Glomerular visceral epithelial cell (primary cell): ENCODE results near the gene PHOSPHO2.

ENCODE experiments used
- DNase-seq: peaks from one replicate; pipeline ENCODE4 v3.0.0-alpha.2; 2016; ENCODE audit errors: extremely low spot score

Gene PHOSPHO2, protein sequence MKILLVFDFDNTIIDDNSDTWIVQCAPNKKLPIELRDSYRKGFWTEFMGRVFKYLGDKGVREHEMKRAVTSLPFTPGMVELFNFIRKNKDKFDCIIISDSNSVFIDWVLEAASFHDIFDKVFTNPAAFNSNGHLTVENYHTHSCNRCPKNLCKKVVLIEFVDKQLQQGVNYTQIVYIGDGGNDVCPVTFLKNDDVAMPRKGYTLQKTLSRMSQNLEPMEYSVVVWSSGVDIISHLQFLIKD

DNA sequence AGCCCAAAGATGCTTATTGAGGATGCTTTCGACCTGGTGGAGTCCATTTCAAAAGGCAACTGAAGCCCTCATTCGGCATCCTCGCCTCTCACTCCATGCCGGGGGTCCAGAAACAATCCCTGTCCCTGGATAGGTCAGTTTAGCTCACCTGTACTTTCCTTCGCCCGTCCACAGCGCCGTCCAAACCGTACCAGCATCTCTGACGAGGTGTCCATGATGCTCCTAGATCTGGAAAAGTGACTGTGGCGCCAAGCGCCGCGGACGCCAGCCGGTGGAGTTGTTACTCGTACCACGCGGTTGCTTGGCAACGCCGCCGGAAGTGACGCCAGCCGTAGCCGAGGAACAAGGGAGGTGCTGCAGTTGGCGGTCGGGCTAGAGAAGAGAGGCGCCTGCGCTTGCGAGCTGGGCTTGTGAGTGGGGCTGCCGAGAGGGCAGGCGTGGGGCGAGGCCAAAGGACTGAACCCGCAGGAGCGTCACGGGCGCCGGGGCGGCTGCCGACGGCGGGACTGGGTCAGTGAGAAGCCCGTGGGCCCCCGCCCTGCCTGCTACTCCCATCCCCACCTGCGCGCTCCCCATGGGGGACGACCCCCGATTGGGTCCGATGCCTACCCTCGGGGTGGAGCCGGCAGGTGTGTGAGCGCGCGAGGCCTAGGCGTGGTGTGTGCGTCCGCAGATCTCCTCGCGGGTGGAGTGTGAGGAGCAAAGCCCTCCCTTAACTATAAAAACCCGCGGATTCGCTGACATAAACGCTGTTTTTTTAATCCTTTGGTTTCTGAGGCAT lies at the start of gene PHOSPHO2, which contains the start of gene CFAP210:
Gene PHOSPHO2 (plus strand): TSS at position 357 of the 781 bp plus-strand sequence. CDS start 6,503 bp downstream, outside the sequence.
Gene CFAP210 (minus strand): TSS at position 293 of the 781 bp plus-strand sequence. CDS start 78 bp downstream, at position 215.
- peak; percentile 99 for DNase-seq

DNA sequence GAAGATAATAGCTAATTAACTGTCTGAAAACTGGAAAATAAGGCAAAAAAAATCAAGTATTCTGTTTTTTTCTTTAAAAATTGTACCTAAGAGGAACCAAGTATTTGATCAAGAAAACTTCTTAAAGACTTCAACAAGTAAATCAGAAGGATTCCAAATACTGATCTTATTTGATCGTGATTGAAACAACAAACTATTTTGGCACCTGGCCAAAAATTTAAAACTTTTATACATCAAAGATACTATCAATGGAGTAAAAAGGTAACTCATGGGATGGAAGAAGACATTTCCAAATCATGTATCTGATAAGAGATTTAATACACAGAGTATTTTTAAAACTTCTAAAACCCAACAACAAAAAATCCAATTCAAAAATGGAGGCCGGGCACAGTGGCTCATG lies 46.8 kb upstream of the PHOSPHO2 start:
- no peak for DNase-seq

DNA sequence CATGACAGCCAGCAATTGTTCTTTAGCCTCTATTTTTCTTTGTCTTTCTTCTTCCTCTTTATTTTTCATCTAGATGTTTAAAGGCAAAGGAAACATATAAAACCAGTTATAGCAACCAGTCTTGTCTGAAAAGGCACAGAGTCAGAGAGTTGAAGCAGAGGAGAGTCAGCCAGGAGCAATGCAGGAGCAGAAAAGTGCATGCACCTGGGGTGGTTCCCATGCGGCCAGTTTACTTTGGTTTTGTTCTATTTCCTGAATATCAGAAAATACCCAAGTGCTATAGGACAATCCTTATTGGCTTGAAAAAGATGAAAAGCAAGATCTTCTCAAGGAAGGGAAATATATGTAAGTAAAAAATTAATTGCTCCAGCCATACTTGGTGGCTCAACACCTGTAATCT lies 45.0 kb upstream of the PHOSPHO2 start:
- DNase-seq: no peak

DNA sequence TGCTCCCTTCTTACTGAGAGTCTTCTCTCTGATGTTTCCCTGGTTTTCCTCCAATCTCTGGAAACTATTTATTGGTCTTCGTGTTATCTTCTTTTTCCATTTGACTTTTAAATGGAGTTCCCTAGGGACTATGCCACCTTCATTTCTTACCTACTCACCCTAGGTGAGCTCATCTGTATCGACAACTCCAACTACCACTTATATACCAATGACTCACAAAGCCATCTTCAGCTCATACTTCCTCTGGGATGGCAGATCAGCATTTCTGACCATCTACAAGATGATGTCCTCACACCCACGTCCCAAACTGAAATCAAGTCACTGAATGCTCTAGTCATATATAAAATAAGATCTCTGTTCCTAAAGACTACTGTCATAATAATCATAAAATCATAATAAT lies 40.6 kb upstream of the PHOSPHO2 start:
- DNase-seq: no peak

DNA sequence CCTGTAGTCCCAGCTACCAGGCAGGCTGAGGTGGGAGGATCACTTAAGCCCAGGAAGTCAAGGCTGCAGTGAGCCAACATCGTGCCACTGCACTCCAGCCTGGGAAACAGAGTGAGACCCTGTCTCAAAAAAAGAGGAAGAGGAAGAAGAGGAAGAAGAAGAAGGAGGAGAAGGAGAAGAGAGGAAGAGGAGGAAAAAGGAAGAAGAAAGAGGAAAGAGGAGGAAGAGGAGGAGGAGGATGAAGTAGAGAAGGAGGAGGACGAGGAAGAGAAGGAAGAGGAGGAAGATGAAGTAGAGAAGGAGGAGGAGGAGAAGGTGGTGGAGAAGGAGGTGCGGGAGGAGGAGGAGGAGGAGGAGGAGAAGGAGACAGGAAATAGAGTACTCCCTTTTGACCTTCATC lies 38.1 kb upstream of the PHOSPHO2 start:
- DNase-seq: no peak

DNA sequence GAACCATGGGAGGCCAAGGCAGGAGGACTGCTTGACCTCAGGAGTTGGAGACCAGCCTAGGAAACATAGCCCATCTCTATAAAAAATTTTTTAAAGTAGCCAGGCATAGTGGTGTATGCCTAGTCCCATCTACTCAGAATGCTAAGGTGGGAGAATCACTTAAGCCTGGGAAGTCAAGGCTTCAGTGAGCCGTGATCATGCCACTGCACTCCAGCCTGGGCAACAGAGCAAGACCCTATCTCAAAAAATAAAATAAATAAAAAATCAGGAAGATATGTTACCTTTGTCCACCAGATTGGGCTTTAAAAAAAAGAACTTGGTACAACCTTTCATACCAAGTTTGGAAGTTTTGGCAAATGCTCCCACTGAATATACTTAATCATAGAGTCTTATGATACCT lies 35.4 kb upstream of the PHOSPHO2 start:
- DNase-seq: no peak

DNA sequence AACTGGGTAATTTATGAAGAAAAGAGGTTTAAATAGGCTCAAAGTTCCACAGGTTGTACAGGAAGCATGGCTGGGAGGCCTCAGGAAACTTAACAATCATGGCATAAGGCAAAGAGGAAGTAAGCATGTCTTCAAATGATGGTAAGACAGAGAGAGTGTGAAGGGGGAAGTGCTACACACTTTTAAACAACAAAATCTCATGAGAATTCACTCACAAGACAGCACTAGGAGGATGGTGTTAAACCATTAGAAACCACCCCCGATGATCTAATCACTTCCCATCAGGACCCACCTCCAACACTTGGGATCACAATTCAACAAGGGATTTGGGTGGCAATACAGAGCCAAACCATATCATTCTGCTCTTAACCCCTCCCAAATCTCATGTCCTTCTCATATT lies 34.9 kb upstream of the PHOSPHO2 start:
- DNase-seq: no peak

DNA sequence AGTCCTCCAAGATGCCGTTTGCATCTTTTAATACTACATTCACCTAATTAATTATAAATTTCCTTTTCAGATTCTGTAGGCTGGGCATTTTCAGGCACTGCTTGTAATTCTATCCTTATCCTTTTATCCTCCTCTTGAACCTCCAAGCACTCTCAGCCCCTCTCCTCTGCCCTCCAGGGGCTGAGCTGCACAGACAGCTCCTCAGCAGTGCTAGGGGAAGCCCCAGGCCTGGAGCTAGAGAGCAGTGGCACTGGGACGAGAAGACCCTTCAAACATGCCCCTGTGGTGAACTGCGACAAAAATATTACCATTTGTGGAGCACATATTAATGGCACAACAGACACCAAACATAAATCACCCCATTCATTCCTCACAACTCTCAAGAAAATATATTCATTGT lies 33.0 kb upstream of the PHOSPHO2 start:
- no peak for DNase-seq

DNA sequence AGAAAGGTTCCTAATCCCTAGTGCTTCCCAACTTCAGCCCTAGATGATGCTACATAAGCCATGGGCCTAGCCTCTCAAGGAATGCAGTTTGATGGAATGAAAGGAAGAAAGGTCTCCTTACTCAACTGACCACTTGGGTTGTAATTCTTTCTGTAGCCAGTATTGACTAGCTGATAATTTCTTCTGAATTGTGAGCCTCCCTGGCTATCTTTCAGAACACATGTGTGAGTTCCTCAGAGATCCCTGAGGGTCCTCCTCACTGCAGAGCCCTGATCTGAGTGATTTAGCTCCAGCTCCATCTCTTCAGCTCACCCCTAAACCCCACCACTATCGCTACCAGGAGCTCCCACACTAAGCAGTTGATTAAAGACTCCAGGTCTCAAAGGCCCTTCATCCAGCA lies 31.5 kb upstream of the PHOSPHO2 start:
- no peak for DNase-seq

DNA sequence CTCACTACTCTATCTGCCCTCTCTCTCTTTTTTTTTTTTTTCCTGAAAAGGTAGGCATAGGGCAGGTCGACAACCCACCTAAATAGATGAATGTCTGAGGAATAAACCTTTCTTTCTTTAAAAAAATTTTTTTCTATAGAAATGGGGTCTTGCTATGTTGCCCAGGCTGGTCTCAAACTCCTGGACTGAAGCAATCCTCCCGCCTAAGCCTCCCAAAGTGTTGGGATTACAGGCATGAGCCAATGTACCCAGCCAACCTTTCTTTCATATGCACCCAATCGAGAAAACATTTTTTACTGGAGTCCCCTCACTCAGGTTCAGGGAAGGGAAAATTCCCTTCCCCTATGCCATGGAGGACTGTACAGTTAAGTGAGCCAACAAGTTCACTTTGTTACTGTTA lies 31.0 kb upstream of the PHOSPHO2 start:
- DNase-seq: no peak

DNA sequence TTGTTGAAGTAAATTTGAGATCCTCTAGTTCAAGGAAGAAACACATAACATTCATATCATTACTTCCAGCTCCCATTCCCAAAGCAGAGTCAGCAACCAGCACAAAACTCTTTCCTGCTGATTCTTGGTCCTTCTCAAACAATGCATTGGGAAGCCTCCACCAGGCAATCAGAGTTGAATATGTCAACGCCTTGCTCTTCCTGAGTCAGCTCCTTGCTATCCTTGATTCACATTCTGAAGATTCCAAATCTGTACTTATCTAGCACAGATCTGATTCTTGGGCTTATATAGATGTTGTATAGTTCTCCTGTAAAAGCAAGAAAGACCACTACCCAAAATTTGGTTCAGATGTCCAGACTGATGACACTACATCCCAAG lies 29.7 kb upstream of the PHOSPHO2 start:
- no peak for DNase-seq

DNA sequence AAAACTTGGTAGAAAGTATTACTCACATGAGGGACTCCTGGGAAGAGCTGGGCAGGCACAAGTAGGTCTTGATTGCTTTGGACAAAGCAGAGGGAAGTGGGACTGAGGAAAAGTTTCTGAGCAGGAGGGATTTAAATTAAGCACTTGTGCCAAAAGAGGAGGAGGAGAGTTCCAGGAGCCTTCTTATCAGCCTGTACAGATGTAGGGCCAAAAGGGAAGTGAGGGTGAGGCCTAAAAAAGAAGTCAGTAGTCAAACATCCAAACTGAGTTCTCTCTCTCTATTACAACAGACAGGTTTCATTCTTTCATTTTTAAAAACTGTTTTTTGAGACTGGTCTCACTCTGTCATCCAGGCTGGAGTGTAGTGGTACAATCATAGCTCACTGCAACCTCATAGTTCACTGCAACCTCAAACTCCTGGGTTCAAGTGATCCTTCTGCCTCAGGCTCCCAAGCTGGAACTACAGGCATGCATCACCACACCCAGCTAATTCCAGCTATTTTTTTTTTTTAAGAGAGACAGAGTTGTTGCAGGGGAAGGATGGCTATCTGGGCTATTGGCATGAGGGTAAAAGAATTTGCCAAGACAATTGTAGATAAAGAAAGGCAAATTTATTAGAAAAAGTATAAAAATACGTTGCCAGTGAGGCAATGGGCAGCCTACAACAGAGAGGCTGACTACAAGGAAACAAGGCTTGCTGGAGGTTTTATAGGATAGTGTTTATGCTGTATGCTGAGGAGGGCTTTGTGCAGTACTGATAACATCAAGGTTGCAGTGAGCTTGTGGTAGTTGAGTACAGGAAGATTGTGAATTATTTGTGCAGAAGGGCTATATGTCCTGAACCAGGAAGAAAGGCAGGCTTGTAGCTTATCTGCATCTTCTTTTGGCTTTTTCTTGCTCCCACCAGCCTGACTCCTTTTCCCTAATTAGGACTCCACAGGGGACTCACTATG lies 29.0 kb upstream of the PHOSPHO2 start:
- no peak for DNase-seq

DNA sequence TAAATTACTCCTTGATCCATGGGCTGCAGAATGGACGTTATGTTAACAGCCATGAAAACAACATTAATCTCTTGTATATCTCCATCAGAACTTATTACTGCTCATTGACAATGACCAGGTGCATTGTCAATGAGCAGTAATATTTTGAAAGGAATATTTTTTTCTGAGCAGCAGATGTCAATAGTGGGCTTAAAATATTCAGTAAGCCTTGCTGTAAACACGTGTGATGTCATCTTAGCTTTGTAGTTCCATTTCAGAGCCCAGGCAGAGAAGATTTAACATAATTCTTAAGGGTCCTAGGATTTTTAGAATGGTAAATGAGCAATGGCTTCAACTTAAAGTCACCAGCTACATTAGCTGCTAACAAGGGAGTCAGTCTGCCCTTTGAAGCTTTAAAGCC lies 26.7 kb upstream of the PHOSPHO2 start:
- no peak for DNase-seq

DNA sequence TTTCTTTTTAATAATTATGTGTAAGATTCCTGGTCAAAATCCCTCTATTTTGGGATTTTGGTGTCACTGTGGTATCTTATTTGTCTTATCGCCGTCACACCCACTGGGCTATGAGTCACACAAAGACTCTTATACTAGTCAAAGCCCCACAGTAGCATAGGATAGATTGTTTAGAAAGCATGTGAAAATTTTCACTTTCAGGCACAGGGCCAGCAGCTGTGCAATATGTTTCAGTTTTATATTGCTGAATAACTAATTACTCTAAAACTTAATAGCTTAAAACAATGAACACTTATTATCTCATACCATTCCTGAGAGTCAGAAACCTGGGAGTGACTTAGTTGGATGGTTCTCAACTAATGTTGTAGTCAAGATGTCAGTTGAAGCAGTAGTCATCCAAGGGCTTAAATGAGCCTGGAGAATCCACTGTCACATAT lies 24.0 kb upstream of the PHOSPHO2 start:
- DNase-seq: no peak

DNA sequence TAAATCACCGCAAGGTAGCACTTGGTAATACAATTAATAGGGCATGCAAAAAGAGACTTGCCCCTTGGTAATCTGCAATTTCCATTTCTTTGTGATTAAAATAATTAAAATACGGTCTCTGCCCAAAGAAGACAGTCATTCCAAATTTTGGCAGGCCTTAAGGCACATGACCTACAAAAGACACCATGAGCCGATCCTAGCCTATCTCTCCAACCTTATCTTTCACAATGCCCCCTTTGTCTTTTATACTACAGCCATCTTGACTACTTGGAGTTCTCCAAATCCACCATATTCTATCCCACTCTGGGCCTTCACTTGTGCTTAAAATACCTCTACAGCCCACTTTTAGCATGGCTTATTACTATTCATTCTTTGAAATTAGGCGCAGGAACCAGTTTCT lies 23.3 kb upstream of the PHOSPHO2 start:
- no peak for DNase-seq

DNA sequence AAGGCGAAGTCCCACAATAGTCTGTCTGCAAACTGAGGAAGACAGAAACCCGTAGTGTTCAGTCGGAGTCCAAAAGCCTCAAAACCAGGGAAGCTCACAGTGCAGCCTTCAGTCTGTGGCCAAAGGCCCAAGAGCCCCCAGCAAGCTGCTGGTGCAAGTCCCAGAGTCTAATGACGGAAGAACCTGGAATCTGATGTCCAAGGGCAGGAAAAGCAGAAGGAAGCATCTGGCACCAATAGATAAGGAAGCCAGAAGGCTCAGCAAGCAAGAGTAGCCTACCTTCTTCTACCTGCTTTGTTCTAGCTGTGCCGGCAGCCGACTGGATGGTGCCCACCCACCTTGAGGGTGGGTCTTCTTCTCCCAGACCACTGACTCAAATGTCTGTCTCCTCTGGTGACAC lies 21.9 kb upstream of the PHOSPHO2 start:
- no peak for DNase-seq

DNA sequence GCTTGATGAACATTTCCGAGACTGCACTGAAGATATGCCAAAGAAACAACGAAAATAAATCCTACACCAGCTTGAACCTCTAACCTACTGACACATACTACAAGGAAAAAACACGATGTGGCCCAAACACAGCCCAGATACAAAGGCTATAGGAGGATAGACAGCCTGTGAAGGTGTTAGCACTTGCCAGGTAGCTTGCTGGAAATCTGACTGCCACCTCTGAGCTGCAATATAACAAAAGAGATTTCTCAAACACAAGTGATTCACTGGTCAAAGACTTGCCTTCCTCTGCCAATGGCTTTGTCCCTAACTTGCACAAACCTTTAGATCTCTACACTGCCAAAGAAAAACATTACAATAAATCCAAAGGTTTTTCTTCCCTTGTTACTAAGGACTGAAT lies 21.2 kb upstream of the PHOSPHO2 start:
- DNase-seq: no peak

DNA sequence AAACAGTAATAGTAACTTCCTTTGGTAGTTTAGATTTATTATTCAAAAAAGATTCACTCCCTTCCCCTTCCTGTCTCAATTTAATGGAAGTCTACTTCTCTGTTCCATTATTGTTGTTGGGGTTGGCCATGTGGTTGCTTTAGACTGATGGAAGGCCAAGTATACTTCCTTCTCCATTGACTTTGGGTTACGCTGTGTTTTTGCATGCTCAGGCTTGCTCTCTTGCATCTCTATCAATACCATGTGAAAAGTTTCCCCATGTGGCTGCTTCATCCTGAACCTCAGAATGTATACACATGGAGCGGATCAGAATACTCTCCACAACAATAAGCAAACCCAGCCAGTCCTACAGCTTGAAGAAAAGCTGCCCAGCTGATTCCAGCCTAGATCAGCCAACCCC lies 20.3 kb upstream of the PHOSPHO2 start:
- no peak for DNase-seq

DNA sequence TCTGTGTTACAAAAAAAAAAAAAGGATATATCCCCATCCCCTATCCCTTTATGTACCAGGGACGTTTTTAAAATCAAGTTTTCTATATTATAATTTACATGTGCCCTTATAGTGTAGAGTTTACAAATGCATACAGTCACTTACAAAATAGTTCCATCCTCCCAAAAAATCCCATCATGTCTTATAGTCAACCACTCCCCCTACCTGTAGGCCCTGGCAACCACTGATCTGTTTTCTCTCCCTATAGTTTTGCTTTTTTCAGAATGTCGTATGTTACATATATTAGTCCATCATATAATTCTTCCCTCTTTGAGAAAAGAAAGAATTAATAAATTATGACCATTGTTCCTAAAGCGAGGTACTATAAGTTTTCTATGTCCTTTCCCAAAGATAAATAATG lies 17.9 kb upstream of the PHOSPHO2 start:
- DNase-seq: no peak

DNA sequence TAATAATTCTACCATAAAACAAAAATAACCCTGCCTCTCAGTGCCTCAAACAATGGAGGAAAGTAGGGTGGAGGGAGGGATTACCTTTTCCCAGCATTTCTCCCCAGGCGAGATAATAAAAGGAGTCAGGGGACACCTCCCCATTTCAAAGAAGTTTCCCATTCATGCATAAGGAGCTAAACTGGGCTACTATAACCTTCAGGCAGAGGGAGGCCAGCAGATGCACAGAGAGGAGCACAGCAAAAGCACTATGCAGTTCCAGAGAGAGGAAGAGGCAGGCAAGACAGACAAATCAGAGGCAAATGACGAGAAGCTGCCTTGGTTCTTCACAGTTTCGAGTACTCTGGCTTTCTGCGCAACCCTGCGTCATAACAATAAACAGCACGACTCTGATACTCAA lies 17.4 kb upstream of the PHOSPHO2 start:
- DNase-seq: no peak

DNA sequence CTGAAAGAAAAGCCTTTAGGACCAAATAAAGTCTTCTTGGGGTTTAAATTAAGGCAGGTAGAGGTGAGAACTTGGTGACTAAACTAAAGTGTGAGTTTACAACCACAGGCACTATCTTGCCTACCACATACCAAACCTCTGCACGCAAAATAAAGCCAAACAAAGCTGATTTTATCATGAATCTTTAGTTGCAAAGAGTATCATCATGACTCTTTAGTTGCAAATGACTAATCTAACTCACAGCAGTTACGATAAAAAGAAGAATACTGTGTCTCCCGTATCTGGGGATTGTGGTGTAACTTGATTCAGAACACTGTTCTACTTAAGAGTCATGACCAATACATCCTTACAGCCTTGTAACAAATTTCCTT lies 11.2 kb upstream of the PHOSPHO2 start:
- DNase-seq: no peak

DNA sequence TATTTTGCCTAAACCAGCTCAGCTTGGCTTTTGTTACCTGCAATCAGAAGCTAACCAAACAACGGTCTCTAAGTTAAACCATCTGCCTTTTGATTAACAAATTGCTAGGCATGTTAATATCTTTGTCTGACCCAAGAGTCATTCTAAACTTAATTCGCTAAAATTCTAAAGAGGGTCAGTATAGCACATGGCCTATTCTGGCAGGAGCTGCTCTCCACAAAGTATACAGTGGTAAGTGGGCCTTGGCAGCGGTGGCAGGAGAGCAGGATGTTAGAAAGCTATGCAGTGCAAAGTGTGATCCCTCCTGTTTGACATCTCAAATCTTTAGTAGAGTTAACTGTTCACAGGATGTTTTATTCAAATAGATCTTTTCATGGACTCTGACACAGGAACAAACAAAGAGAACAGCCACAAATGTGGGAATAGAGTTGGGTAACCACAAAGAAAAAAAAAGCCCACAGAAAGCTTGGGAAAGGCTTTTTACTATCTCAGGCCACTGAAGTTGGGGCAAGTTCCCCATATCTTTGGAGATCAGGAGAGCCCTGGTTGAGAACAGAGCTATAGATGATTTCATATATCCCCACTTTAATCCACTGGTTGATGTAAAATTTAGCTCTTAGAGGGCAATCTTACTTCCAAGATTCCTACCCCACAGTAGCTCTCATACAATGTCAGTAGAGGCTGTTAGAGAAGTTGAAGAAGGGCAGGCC lies 10.7 kb upstream of the PHOSPHO2 start:
- DNase-seq: no peak
